Lower lobe of right lung (tissue), 2 donors: ENCODE results near the gene WNT7B. TPM values are rescaled to one million over a fixed set of nuclear protein-coding genes. Genes with fewer than 3 reads are reported as not detected.

ENCODE experiments used
- ATAC-seq, 2 donors: fragments of 200-7000 bp; cut with Tn5 transposase; one replicate each; pipeline ENCODE4 v1.9.1; 2020 to 2022; ENCODE audit warnings: mild to moderate bottlenecking in 2 of 2, moderate library complexity in 2 of 2
- DNase-seq: peaks from one replicate; pipeline ENCODE4 v3.0.0-alpha.2; 2020
- H3K27ac ChIP-seq: fragments of 200-600 bp; one replicate; pipeline ENCODE4 v1.8.0; 2022
- H3K27me3 ChIP-seq: fragments of 200-600 bp; one replicate; pipeline ENCODE4 v1.8.0; 2022; ENCODE audit warnings: low read depth
- H3K36me3 ChIP-seq: fragments of 200-600 bp; one replicate; pipeline ENCODE4 v1.8.0; 2022; ENCODE audit warnings: mild to moderate bottlenecking
- H3K4me1 ChIP-seq: fragments of 200-600 bp; one replicate; pipeline ENCODE4 v1.8.0; 2022
- H3K4me3 ChIP-seq: fragments of 200-600 bp; one replicate; pipeline ENCODE4 v1.8.0; 2022; ENCODE audit warnings: mild to moderate bottlenecking
- H3K9me3 ChIP-seq: fragments of 200-600 bp; one replicate; pipeline ENCODE4 v1.8.0; 2022
- intact Hi-C: fragments of 100-400 bp; cut with DNase I; formaldehyde crosslinking; loops from one replicate; pipeline ENCODE4 v1.11.0; 2022
- total RNA-seq: library from RNA; stranded (reverse); fragmentation: NEBNext Ultra II Directional; extraction: Animal tissue kit (Norgen Biotek cat#: 25700); gene quantifications from one replicate; pipeline ENCODE4 v1.2.1, GENCODE V29; 2021
- TF ChIP-seq, protein P1 (sequence below): fragments of 200-600 bp; IDR thresholded peaks from one replicate; pipeline ENCODE4 v1.8.0; 2022; ENCODE audit warnings: antibody characterized with exemption, mild to moderate bottlenecking
- donor health status: DM: no; HTN: yes; CAD: no; lungs with severe emphysema.

The WNT7B gene
- total RNA-seq, 1 donor from 2014 or later = 6.3 TPM

DNA sequence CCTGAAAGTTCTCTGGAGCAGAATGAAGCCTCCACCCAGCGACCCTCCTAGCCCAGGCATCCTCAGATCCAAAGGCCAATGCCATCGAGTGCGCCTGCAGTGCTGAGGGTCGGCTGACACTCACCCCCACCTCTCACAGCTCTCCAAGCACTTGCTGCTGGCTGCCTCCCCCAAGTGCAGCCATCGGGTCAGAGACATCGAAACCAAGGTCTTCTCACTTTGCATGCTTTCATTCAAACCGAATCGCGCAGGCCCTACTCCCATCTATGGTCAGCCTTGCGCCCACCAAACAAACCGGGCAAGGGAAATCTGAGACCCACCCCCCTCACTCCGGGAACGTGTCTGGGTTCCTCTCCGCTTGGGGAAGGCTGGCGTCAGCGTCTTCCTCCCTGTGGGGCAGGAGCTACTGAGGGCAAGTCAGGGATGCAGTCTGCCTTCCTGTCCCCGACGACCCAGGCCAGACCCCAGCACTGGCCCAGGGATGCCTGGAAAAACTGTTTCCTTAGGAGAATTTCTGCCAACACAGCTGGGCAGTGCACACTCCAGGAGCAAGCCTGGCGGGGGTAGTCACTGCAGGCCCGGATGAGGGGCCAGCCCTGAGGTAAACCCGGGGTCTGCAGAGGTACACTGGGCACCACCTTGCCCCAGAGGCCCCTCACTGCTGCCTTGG lies 7.0 kb downstream of the WNT7B start:
- Histone ChIP-seq H3K27me3 (peaks cover 76% of the 10 kb centered on the region), H3K27ac (no peak overlapping the region), H3K4me1 (peaks cover 13% of the 10 kb centered on the region), H3K9me3 (no peaks in the 10 kb centered on the region), H3K4me3 (no peak overlapping the region), H3K36me3 (no peaks in the 10 kb centered on the region)
- DNase-seq (no peak), ATAC-seq (no peak)
- TF ChIP-seq, protein P1, sequence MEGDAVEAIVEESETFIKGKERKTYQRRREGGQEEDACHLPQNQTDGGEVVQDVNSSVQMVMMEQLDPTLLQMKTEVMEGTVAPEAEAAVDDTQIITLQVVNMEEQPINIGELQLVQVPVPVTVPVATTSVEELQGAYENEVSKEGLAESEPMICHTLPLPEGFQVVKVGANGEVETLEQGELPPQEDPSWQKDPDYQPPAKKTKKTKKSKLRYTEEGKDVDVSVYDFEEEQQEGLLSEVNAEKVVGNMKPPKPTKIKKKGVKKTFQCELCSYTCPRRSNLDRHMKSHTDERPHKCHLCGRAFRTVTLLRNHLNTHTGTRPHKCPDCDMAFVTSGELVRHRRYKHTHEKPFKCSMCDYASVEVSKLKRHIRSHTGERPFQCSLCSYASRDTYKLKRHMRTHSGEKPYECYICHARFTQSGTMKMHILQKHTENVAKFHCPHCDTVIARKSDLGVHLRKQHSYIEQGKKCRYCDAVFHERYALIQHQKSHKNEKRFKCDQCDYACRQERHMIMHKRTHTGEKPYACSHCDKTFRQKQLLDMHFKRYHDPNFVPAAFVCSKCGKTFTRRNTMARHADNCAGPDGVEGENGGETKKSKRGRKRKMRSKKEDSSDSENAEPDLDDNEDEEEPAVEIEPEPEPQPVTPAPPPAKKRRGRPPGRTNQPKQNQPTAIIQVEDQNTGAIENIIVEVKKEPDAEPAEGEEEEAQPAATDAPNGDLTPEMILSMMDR = no peak
- intact Hi-C loops = no loop called here

GRCh38 chr22:45969414-45969799 lies 7.6 kb downstream of the WNT7B start:
- intact Hi-C loops = no loop called here
- no peaks in the 10 kb centered on the region for H3K36me3 ChIP-seq
- DNase-seq (no peak), ATAC-seq (no peak)
- no peaks in the 10 kb centered on the region for H3K9me3 ChIP-seq
- no peak overlapping the region for H3K4me3 ChIP-seq
- H3K27ac ChIP-seq = no peak overlapping the region
- peaks cover 70% of the 10 kb centered on the region for H3K27me3 ChIP-seq
- TF ChIP-seq, protein P1 = no peak
- peaks cover 8% of the 10 kb centered on the region for H3K4me1 ChIP-seq

GRCh38 chr22:45968751-45969413 lies 8.1 kb downstream of the WNT7B start:
- no peak overlapping the region for H3K27ac ChIP-seq
- no peaks in the 10 kb centered on the region for H3K36me3 ChIP-seq
- TF ChIP-seq, protein P1 = no peak
- peaks cover 65% of the 10 kb centered on the region for H3K27me3 ChIP-seq
- DNase-seq = no peak
- H3K9me3 ChIP-seq = no peaks in the 10 kb centered on the region
- no peak overlapping the region for H3K4me3 ChIP-seq
- ATAC-seq = no peak
- peaks cover 8% of the 10 kb centered on the region for H3K4me1 ChIP-seq
- intact Hi-C loops = no loop called here

DNA sequence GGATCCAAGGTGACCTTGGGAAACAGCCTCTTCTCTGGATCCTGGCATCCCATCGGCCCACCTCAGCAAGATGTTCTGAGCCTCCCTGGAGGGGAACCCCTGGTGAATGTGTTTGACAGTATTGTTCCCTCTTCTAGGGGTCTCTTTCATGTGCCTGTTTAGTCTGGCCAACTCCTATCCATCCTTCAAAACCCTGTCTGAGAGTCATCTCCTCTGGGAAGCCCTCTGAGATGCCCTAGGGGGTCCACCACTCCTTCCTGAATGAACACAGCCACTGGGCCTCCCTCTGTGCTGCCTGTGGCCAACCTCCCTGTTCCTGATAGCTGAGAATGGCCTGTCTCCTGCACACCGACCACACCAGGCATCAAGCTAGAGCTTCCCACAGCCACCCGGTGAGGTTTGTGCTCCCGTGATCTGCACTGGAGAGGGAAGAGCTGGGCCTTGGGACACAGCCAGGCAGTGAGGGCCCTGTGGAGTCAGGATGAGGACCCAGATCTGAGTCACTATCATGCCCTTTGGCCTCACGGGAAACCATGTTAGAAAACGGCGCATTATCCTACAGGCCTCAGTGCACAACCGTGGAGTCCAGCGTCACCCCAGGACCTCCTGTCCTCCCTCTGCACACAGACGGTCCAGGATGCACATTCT lies 8.8 kb downstream of the WNT7B start:
- no peak for DNase-seq
- peaks cover 58% of the 10 kb centered on the region for H3K27me3 ChIP-seq
- intact Hi-C loops = no loop called here
- ATAC-seq = no peak
- no peaks in the 10 kb centered on the region for H3K9me3 ChIP-seq
- H3K4me1 ChIP-seq = peaks cover 8% of the 10 kb centered on the region
- H3K36me3 ChIP-seq = no peaks in the 10 kb centered on the region
- no peak overlapping the region for H3K4me3 ChIP-seq
- H3K27ac ChIP-seq = no peak overlapping the region
- TF ChIP-seq, protein P1 = no peak

DNA sequence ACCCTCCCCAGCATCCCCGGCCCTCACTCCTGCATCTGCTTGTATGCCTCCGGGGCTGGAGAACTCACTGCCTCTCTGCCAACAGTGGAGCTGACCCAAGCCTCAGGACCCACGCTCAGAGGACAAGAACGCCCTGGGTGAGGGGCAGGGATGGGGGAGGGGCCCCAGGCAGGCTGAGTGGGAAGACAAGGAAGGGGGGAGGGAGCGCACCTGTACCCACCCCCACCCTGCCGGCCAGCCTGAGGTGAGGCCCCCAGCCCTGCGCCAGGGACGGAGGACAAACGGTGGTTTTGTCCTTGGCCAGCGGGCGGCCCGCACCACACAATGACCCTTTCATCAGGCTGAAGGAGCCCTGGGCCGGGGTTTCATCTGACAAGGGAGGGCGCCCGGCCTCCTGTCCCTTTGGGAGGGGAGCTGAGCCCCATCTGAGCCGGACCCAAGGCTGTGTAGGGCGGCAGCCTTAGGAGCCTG lies 10.0 kb downstream of the WNT7B start:
- TF ChIP-seq, protein P1 = no peak
- intact Hi-C loops = no loop called here
- no peak overlapping the region for H3K4me3 ChIP-seq
- peaks cover 46% of the 10 kb centered on the region for H3K27me3 ChIP-seq
- DNase-seq (no peak), ATAC-seq (no peak)
- no peaks in the 10 kb centered on the region for H3K36me3 ChIP-seq
- peaks cover 8% of the 10 kb centered on the region for H3K4me1 ChIP-seq
- H3K9me3 ChIP-seq = no peaks in the 10 kb centered on the region
- no peak overlapping the region for H3K27ac ChIP-seq
